K562 (cell line): ENCODE results near the gene LETM1. TPM values are rescaled to one million over a fixed set of nuclear protein-coding genes. Genes with fewer than 3 reads are reported as not detected.

Experiments used
- ATAC-seq: fragments of 200-7000 bp; cut with Tn5 transposase; 3 replicates; pipeline ENCODE4 v1.9.1; 2020; ENCODE audit warnings: moderate library complexity
- BruUV-seq: library from RNA; stranded (reverse); fragments of 400-500 nt; replicated peaks from 2 replicates; lab custom pipeline; 2021; lab: Mats Ljungman, UMichigan
- CTCF ChIA-PET: fragments of 300-600 bp; formaldehyde crosslinking; extraction: SDS; loops from one replicate; lab custom pipeline; 2021; ENCODE audit warnings: low intra/inter-chr PET ratio; lab: Yijun Ruan, JAX
- POLR2A ChIA-PET: fragments of 300-600, 350-650 bp; sonication (Branson Sonifier 250); formaldehyde crosslinking; extraction: SDS; loops from one replicate; lab custom pipeline; 2021; ENCODE audit warnings: antibody characterized with exemption, inconsistent platforms; lab: Yijun Ruan, JAX
- DNase-seq, 4 experiments: peaks; one replicate each; pipeline versions ENCODE4 v3.0.0 to v3.0.0-alpha.2; 2011 to 2018; ENCODE audit warnings: low spot score in 3 of 4, mixed read lengths in 3 of 4; ENCODE audit errors: extremely low read depth in 1 of 4
- FAIRE-seq: peaks from 2 replicates; lab custom pipeline; 2011; peaks lifted over from hg19 to GRCh38; lab: Jason Lieb, UNC
- H2AFZ ChIP-seq: 2 replicates; pipeline ENCODE4 v1.6.0; 2011; ENCODE audit warnings: low read depth, low read length, control low read depth, inconsistent platforms
- H3K27ac ChIP-seq: fragments of 200-600 bp; 3 replicates; pipeline ENCODE4 v1.8.0; 2011; ENCODE audit warnings: low read depth, mild to moderate bottlenecking, control low read depth, inconsistent platforms, low read length, moderate library complexity, mixed read lengths; ENCODE audit errors: extremely low read depth
- H3K27me3 ChIP-seq, 2 experiments: fragments of 300-600 bp in 1 of 2; 2 replicates in 1 of 2; 3 replicates in 1 of 2; pipeline versions ENCODE4 v1.6.0 to v1.8.0; 2011; ENCODE audit warnings: inconsistent platforms in 2 of 2, low read length in 2 of 2, mild to moderate bottlenecking in 1 of 2, mixed read lengths in 1 of 2, moderate library complexity in 1 of 2; ENCODE audit not compliant: control insufficient read depth in 2 of 2, insufficient read depth in 2 of 2
- H3K36me3 ChIP-seq: fragments of 300-600 bp; 3 replicates; pipeline ENCODE4 v1.8.0; 2011; ENCODE audit warnings: mild to moderate bottlenecking, low read length, inconsistent platforms; ENCODE audit not compliant: control insufficient read depth, insufficient read depth
- H3K4me1 ChIP-seq, 2 experiments: fragments of 200-600 bp in 1 of 2; replicated peaks in 1 of 2; 2 replicates in 1 of 2; 3 replicates in 1 of 2; pipeline versions ENCODE4 v1.5.1 to v1.8.0; 2011; ENCODE audit warnings: inconsistent platforms in 2 of 2, low read length in 2 of 2, mild to moderate bottlenecking in 1 of 2, mixed read lengths in 1 of 2, moderate library complexity in 1 of 2; ENCODE audit not compliant: control insufficient read depth in 2 of 2, insufficient read depth in 2 of 2
- H3K4me2 ChIP-seq: 2 replicates; pipeline ENCODE4 v1.6.1; 2011; ENCODE audit warnings: low read length, control low read depth, inconsistent platforms, mixed read lengths; ENCODE audit not compliant: insufficient read depth
- H3K4me3 ChIP-seq: fragments of 200-600 bp; sonication (generic), shearing (Covaris generic); 2 replicates; pipeline ENCODE4 v1.5.1; 2016; ENCODE audit warnings: control low read depth, inconsistent platforms
- H3K79me2 ChIP-seq: fragments of 200-600 bp; 3 replicates; pipeline ENCODE4 v1.8.0; 2011; ENCODE audit warnings: low read length, inconsistent platforms; ENCODE audit not compliant: control insufficient read depth, insufficient read depth
- H3K9ac ChIP-seq, 2 experiments: 2 replicates each; pipeline versions ENCODE4 v1.6.0 to v1.6.1; 2011; ENCODE audit warnings: low read depth in 2 of 2, low read length in 2 of 2, control low read depth in 1 of 2, inconsistent platforms in 1 of 2, mild to moderate bottlenecking in 1 of 2, mixed read lengths in 1 of 2; ENCODE audit not compliant: insufficient read depth in 1 of 2
- H3K9me1 ChIP-seq: one replicate; pipeline ENCODE4 v1.6.0; 2011; ENCODE audit warnings: inconsistent platforms, mild to moderate bottlenecking, low read length, moderate library complexity; ENCODE audit not compliant: control insufficient read depth, insufficient read depth
- H3K9me3 ChIP-seq: replicated peaks from 2 replicates; pipeline ENCODE4 v1.5.1; 2011; ENCODE audit warnings: low read depth, low read length, inconsistent platforms; ENCODE audit not compliant: control insufficient read depth, insufficient read depth
- H4K20me1 ChIP-seq: replicated peaks from 2 replicates; pipeline ENCODE4 v1.6.1; 2011; ENCODE audit warnings: low read length, inconsistent platforms, mixed read lengths; ENCODE audit not compliant: control insufficient read depth, insufficient read depth
- ARID1B ChIP-seq: fragments of 450-650 bp; IDR thresholded peaks from 2 replicates; pipeline ENCODE4 v1.6.1; 2016; ENCODE audit warnings: antibody characterized with exemption, mild to moderate bottlenecking, inconsistent platforms
- CEBPB ChIP-seq: fragments of 450-650 bp; IDR thresholded peaks from 2 replicates; pipeline ENCODE4 v1.6.1; 2016; ENCODE audit warnings: missing genetic modification characterization, missing compliant biosample characterization
- FOXK1 ChIP-seq: sonication (generic); formaldehyde crosslinking; IDR thresholded peaks from 2 replicates; pipeline ENCODE4 v1.8.0; 2022; ENCODE audit warnings: missing genetic modification reagents, mild to moderate bottlenecking, borderline replicate concordance
- RBFOX2 ChIP-seq: fragments of 200-400 bp; formaldehyde crosslinking; IDR thresholded peaks from 2 replicates; pipeline ENCODE4 v1.6.1; 2017; ENCODE audit warnings: low read depth, mild to moderate bottlenecking, low read length, moderate library complexity
- TAF15 ChIP-seq: fragments of 200-400 bp; formaldehyde crosslinking; IDR thresholded peaks from 2 replicates; pipeline ENCODE4 v1.6.1; 2017; ENCODE audit warnings: mild to moderate bottlenecking, low read depth, low read length, moderate library complexity
- TCFL5 ChIP-seq: fragments of 250-450 bp; sonication (Bioruptor Pico); conservative IDR thresholded peaks from 2 replicates; pipeline ENCODE4 v1.6.1; 2021; ENCODE audit warnings: mild to moderate bottlenecking, moderate library complexity, matching md5 sums
- WHSC1 ChIP-seq: IDR thresholded peaks from one replicate; pipeline ENCODE4 v1.6.1; 2012; ENCODE audit warnings: low read length, control low read depth, inconsistent platforms
- ZBTB33 ChIP-seq: sonication (generic); formaldehyde crosslinking; IDR thresholded peaks from 2 replicates; pipeline ENCODE4 v1.8.1; 2023; ENCODE audit warnings: mild to moderate bottlenecking, missing genetic modification reagents
- WGBS: fragments of 100-300 bp; shearing (Covaris generic); methylation state at CpG from one replicate; pipeline ENCODE4 v1.1.6; 2016; ENCODE audit warnings: low coverage, mixed read lengths; ENCODE audit not compliant: insufficient coverage; ENCODE audit errors: missing lambda C conversion rate; 5-methylcytosine and 5-hydroxymethylcytosine counted together
- in situ Hi-C: fragments of 300-500 bp; cut with MboI; formaldehyde crosslinking; loops from 4 replicates; pipeline ENCODE4 v1.15.0; 2018; ENCODE audit warnings: inconsistent platforms, mixed read lengths
- intact Hi-C: fragments of 100-400 bp; cut with micrococcal nuclease; formaldehyde crosslinking; loops from 2 replicates; pipeline ENCODE4 v1.14.2; 2022
- polyA plus RNA-seq, 8 experiments: library from polyadenylated mRNA; depleted of rRNA in 4 of 8; stranded (reverse) in 5 of 8; unstranded in 3 of 8; fragments of >200 nt; fragmentation: Nextera tagmentation in 2 of 8; fragmentation: Illumina TruSeq in 1 of 8; extraction: Ambion mirVana in 2 of 8; extraction: Trizol in 1 of 8; gene quantifications; 2 replicates each; pipeline versions ENCODE4 v1.2.1 to v1.2.3, GENCODE V29; 2011 to 2014; ENCODE audit warnings: inconsistent platforms in 1 of 8, missing spikeins in 1 of 8
- total RNA-seq, 7 experiments: library from RNA; depleted of rRNA in 6 of 7; stranded (reverse); fragments of >200 nt in 6 of 7; fragmentation: Illumina TruSeq in 2 of 7; extraction: Trizol in 2 of 7; gene quantifications; 2 replicates each; pipeline versions ENCODE4 v1.2.1 to v1.2.3, GENCODE V29; 2011 to 2021; ENCODE audit warnings: low replicate concordance in 1 of 7
- TF ChIP-seq, protein P1 (sequence below), 2 experiments: fragments of 450-650 bp; formaldehyde crosslinking in 1 of 2; IDR thresholded peaks; 2 replicates each; pipeline versions ENCODE4 v1.4.0 to v1.6.1; 2014 to 2020; ENCODE audit warnings: mild to moderate bottlenecking in 2 of 2, borderline replicate concordance in 1 of 2, low read depth in 1 of 2
- TF ChIP-seq, protein P2 (sequence below): sonication (generic); formaldehyde crosslinking; IDR thresholded peaks from 2 replicates; pipeline ENCODE4 v1.8.0; 2022; ENCODE audit warnings: missing genetic modification reagents, mild to moderate bottlenecking, moderate library complexity, borderline replicate concordance

The LETM1 gene
- total and polyA plus RNA-seq, 9 of the 15 experiments (the other 6 are each of a cell fraction or from before 2014, with no cell fraction given): 3.9 to 109 (median 35.0) TPM

DNA sequence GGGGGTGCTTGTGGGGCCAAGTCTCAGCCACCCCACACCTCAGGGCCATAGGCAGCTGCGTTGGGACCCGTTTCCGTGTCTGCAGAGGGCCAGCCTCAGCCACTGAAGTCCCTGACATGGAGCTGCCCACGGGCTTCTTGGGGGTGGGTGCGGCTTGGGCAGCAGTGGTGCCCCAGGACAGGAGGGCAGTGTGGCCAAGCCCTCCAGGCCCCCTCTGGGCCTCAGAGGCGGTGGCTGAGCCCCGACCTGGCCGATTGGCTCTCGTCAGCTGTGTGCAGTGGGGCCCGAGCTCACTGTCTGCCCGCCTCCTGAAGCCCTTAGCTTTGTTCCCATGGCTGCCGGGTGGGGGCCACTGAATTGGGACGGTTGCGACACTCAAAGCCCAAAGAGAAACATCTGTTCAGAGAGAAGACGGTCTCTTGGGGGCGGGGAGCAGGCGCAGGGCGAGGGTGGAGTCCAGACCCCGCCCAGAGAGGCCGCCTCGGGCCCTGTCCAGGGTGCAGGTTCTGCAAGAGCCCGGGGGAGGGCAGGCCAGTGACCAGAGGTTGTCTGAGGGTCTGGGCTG lies 53.7 kb downstream of the LETM1 start:
- WGBS: 71% methylated on average over 21 of the region's 22 CpGs
- POLR2A ChIA-PET: interaction anchor here (1.6 kb wide), 1 partner anchor 11 kb away, joined by 7 read pairs; no protein-coding TSS in a partner anchor
- TF ChIP-seq WHSC1 (no peak), RBFOX2 (peak; percentile 20; the same call in 1 of the 2 replicates), TAF15 (no peak), ARID1B (no peak), FOXK1 (CRISPR knock-in tag) (no peak), TCFL5 (CRISPR knock-in tag) (no peak), ZBTB33 (CRISPR knock-in tag) (peak; percentile 79), CEBPB (tag) (peak; percentile 88)
- TF ChIP-seq, protein P1, sequence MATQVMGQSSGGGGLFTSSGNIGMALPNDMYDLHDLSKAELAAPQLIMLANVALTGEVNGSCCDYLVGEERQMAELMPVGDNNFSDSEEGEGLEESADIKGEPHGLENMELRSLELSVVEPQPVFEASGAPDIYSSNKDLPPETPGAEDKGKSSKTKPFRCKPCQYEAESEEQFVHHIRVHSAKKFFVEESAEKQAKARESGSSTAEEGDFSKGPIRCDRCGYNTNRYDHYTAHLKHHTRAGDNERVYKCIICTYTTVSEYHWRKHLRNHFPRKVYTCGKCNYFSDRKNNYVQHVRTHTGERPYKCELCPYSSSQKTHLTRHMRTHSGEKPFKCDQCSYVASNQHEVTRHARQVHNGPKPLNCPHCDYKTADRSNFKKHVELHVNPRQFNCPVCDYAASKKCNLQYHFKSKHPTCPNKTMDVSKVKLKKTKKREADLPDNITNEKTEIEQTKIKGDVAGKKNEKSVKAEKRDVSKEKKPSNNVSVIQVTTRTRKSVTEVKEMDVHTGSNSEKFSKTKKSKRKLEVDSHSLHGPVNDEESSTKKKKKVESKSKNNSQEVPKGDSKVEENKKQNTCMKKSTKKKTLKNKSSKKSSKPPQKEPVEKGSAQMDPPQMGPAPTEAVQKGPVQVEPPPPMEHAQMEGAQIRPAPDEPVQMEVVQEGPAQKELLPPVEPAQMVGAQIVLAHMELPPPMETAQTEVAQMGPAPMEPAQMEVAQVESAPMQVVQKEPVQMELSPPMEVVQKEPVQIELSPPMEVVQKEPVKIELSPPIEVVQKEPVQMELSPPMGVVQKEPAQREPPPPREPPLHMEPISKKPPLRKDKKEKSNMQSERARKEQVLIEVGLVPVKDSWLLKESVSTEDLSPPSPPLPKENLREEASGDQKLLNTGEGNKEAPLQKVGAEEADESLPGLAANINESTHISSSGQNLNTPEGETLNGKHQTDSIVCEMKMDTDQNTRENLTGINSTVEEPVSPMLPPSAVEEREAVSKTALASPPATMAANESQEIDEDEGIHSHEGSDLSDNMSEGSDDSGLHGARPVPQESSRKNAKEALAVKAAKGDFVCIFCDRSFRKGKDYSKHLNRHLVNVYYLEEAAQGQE (IDR thresholded peaks at IDR 0.05; ENCODE audit: borderline replicate concordance): 0 out of 2 replicates have a peak, but pooled peaks have one; percentile 12
- TF ChIP-seq, protein P1 (CRISPR knock-in tag; IDR thresholded peaks at IDR 0.05; ENCODE audit: low read depth): no peak
- TF ChIP-seq, protein P2, sequence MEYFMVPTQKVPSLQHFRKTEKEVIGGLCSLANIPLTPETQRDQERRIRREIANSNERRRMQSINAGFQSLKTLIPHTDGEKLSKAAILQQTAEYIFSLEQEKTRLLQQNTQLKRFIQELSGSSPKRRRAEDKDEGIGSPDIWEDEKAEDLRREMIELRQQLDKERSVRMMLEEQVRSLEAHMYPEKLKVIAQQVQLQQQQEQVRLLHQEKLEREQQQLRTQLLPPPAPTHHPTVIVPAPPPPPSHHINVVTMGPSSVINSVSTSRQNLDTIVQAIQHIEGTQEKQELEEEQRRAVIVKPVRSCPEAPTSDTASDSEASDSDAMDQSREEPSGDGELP (CRISPR knock-in tag): peak; percentile 56; the same call in 1 of the 2 replicates

More for the DNA sequence above, 53.7 kb downstream of the LETM1 start:
- peaks cover 1% of the 10 kb centered on the region for H4K20me1 ChIP-seq
- intact Hi-C loops: no loop called here
- no peak overlapping the region for H3K4me2 ChIP-seq
- in situ Hi-C loops: no loop called here
- no peak overlapping the region for H2AFZ ChIP-seq
- H3K9me3 ChIP-seq: no peaks in the 10 kb centered on the region
- FAIRE-seq: no peak
- H3K4me3 ChIP-seq: no peak overlapping the region
- no TSS peak for BruUV-seq
- CTCF ChIA-PET: no interaction called here
- H3K9ac ChIP-seq: 0 out of 4 replicates have a peak overlapping the region, but pooled peaks of 1 of the 2 experiments have one; percentile 45
- no peaks in the 10 kb centered on the region for H3K27me3 ChIP-seq
- ATAC-seq: peak; percentile 67
- H3K9me1 ChIP-seq: no peaks in the 10 kb centered on the region
- H3K36me3 ChIP-seq: peaks cover 84% of the 10 kb centered on the region; the same call in 2 of the 3 replicates
- DNase-seq: peak; percentile 42 to 71 (median 66)
- H3K4me1 ChIP-seq: peaks cover 0 to 78% of the 10 kb centered on the region in 2 experiments; a peak in 2 of 5 replicates
- H3K27ac ChIP-seq: no peak overlapping the region
- peaks cover 11% of the 10 kb centered on the region for H3K79me2 ChIP-seq
